Esophagus muscularis mucosa (tissue), 3 donors: ENCODE results near the gene GADD45B.

Experiments used
- POLR2AphosphoS5 ChIP-seq, 2 donors: sonication (generic); formaldehyde crosslinking; IDR thresholded peaks; one replicate each; pipeline ENCODE4 v1.6.1; 2017; ENCODE audit warnings: antibody characterized with exemption in 2 of 2
- TF ChIP-seq, protein P1 (sequence below), 3 experiments: fragments of 200-600 bp in 2 of 3; fragments of 450-650 bp in 1 of 3; sonication (generic) in 2 of 3; IDR thresholded peaks; one replicate each; pipeline ENCODE4 v1.5.1; 2017 to 2019; ENCODE audit warnings: antibody characterized with exemption in 3 of 3, mild to moderate bottlenecking in 2 of 3, moderate library complexity in 1 of 3

DNA sequence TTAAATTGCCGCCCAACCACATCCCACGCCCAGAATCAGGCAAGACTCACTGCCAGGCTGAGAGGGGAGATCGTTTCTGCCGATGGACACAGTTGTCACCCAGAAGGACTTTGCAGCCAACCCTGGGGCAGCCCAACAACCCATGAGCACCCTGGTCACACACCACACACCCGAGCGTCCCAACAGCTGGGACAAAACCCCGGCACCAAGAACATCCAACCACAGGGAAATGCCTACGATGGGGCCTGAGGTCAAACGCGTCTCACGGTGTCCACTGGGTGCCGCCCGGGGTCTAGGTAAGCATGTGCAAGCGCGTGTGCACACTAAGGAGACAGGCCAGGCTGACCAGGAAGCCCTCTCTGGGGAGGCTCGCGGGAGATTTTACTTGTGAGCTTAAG, 32.1 kb upstream of the GADD45B start:
- TF ChIP-seq, protein P1, sequence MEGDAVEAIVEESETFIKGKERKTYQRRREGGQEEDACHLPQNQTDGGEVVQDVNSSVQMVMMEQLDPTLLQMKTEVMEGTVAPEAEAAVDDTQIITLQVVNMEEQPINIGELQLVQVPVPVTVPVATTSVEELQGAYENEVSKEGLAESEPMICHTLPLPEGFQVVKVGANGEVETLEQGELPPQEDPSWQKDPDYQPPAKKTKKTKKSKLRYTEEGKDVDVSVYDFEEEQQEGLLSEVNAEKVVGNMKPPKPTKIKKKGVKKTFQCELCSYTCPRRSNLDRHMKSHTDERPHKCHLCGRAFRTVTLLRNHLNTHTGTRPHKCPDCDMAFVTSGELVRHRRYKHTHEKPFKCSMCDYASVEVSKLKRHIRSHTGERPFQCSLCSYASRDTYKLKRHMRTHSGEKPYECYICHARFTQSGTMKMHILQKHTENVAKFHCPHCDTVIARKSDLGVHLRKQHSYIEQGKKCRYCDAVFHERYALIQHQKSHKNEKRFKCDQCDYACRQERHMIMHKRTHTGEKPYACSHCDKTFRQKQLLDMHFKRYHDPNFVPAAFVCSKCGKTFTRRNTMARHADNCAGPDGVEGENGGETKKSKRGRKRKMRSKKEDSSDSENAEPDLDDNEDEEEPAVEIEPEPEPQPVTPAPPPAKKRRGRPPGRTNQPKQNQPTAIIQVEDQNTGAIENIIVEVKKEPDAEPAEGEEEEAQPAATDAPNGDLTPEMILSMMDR (IDR thresholded peaks at IDR 0.05) = no peak
- no peak for TF ChIP-seq POLR2AphosphoS5 (IDR thresholded peaks at IDR 0.05)
